OCI-LY1 (cell line): ENCODE data around the gene ZNF148.

ENCODE experiments used
- H2AFZ ChIP-seq: fragments of 200-600 bp; sonication (generic), shearing (Covaris generic); 2 replicates; pipeline ENCODE4 v1.6.0; 2014; ENCODE audit warnings: antibody characterized with exemption, mild to moderate bottlenecking, low read length
- H3F3A ChIP-seq: fragments of 200-600 bp; sonication (generic), shearing (Covaris generic); 2 replicates; pipeline ENCODE4 v1.6.0; 2014; ENCODE audit warnings: mild to moderate bottlenecking, antibody characterized with exemption, low read length, moderate library complexity; ENCODE audit not compliant: insufficient read depth
- H3K27ac ChIP-seq: fragments of 200-600 bp; sonication (generic); 2 replicates; pipeline ENCODE4 v1.5.1; 2014; ENCODE audit warnings: low read length, mixed run types, mild to moderate bottlenecking, low read depth; ENCODE audit not compliant: poor library complexity, severe bottlenecking
- H3K27me3 ChIP-seq: fragments of 200-600 bp; sonication (generic); 2 replicates; pipeline ENCODE4 v1.6.0; 2014; ENCODE audit warnings: antibody characterized with exemption, mild to moderate bottlenecking, low read length, moderate library complexity; ENCODE audit not compliant: insufficient read depth
- H3K36me3 ChIP-seq: fragments of 200-600 bp; sonication (generic); 2 replicates; pipeline ENCODE4 v1.6.1; 2014; ENCODE audit warnings: mild to moderate bottlenecking, antibody characterized with exemption, low read length, moderate library complexity, mixed read lengths; ENCODE audit not compliant: insufficient read depth
- H3K4me1 ChIP-seq: fragments of 200-600 bp; sonication (generic); 2 replicates; pipeline ENCODE4 v1.5.1; 2014; ENCODE audit warnings: mild to moderate bottlenecking, low read length, moderate library complexity; ENCODE audit not compliant: insufficient read depth, severe bottlenecking
- H3K4me2 ChIP-seq: fragments of 200-600 bp; sonication (generic), shearing (Covaris generic); 2 replicates; pipeline ENCODE4 v1.6.1; 2014; ENCODE audit warnings: low read length
- H3K4me3 ChIP-seq: fragments of 200-600 bp; sonication (generic); 2 replicates; pipeline ENCODE4 v1.5.1; 2014; ENCODE audit warnings: low read length, low read depth, mild to moderate bottlenecking, mixed read lengths; ENCODE audit not compliant: poor library complexity, severe bottlenecking
- H3K79me2 ChIP-seq: fragments of 200-600 bp; shearing (Covaris generic); 2 replicates; pipeline ENCODE4 v1.6.1; 2016; ENCODE audit warnings: mixed run types, low read length, mixed read lengths; ENCODE audit not compliant: insufficient read depth
- H3K9ac ChIP-seq: fragments of 200-600 bp; sonication (generic), shearing (Covaris generic); 2 replicates; pipeline ENCODE4 v1.6.1; 2014; ENCODE audit warnings: mild to moderate bottlenecking, low read length, mixed read lengths
- H3K9me2 ChIP-seq: fragments of 200-600 bp; sonication (generic), shearing (Covaris generic); 2 replicates; pipeline ENCODE4 v1.6.1; 2014; ENCODE audit warnings: low read depth, mild to moderate bottlenecking, low read length, mixed read lengths
- H3K9me3 ChIP-seq: fragments of 200-600 bp; shearing (Covaris generic); 2 replicates; pipeline ENCODE4 v1.6.1; 2014; ENCODE audit warnings: low read length, mixed read lengths
- H4K20me1 ChIP-seq: fragments of 200-600 bp; sonication (generic), shearing (Covaris generic); 2 replicates; pipeline ENCODE4 v1.6.0; 2016; ENCODE audit warnings: mild to moderate bottlenecking, low read length; ENCODE audit not compliant: insufficient read depth
- CTCF ChIP-seq: fragments of 200-600 bp; sonication (generic), shearing (Covaris generic); IDR thresholded peaks from 2 replicates; pipeline ENCODE4 v1.5.1; 2017; ENCODE audit warnings: mild to moderate bottlenecking, antibody characterized with exemption, low read length, moderate library complexity, mixed read lengths
- EZH2 ChIP-seq: fragments of 200-600 bp; sonication (generic), shearing (Covaris generic); IDR thresholded peaks from 2 replicates; pipeline ENCODE4 v1.8.0; 2017; ENCODE audit warnings: borderline replicate concordance, mixed run types, mild to moderate bottlenecking, antibody characterized with exemption, low read length, moderate library complexity, mixed read lengths

Gene ZNF148

DNA sequence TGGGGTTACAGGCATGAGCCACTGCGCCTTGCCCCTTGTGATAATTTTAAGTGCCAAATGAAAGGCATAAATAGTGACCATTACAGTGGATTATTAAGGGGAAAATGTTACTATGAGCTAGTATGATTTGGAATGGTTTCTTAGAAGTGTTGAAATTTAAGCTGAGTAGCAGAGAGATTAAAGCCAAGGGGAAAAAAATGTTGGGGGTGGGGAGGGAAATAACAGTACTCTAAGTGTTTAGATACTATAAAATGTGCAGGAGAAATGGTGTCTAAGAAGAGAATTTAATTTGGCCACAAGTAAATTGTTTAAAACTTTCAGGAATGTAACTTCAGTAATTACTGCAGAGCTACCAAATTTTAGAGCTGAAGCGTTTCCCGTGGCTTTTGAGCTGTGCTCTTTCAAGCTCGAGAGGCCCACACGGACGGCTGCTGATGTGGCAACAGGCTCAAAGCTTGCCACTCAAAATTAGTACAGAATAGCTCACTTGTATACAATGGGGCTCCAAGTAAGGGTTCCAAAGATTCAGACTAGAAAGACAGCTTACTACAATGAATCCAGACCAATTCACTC is 138.7 kb downstream of the ZNF148 start:
- Histone ChIP-seq H3K27ac (no peak overlapping the region), H3K4me3 (no peak overlapping the region), H3K9me3 (no peaks in the 10 kb centered on the region), H3K4me1 (no peaks in the 10 kb centered on the region), H3K36me3 (peaks cover 28% of the 10 kb centered on the region), H3K9ac (no peak overlapping the region), H3K9me2 (no peaks in the 10 kb centered on the region), H4K20me1 (no peaks in the 10 kb centered on the region), H3F3A (peaks cover 3% of the 10 kb centered on the region; the same call in 1 of the 2 replicates), H3K27me3 (no peaks in the 10 kb centered on the region), H3K79me2 (no peaks in the 10 kb centered on the region), H3K4me2 (no peak overlapping the region), H2AFZ (no peak overlapping the region)
- TF ChIP-seq EZH2 (no peak), CTCF (no peak)

- Histone ChIP-seq H2AFZ (no peak overlapping the region), H3K4me3 (no peak overlapping the region), H3K79me2 (no peaks in the 10 kb centered on the region), H3K36me3 (peaks cover 28% of the 10 kb centered on the region), H3K4me1 (no peaks in the 10 kb centered on the region), H3K27me3 (no peaks in the 10 kb centered on the region), H3K27ac (no peak overlapping the region), H3K4me2 (no peak overlapping the region), H3F3A (peaks cover 4% of the 10 kb centered on the region; the same call in 1 of the 2 replicates), H4K20me1 (no peaks in the 10 kb centered on the region), H3K9me2 (no peaks in the 10 kb centered on the region), H3K9ac (no peak overlapping the region), H3K9me3 (no peaks in the 10 kb centered on the region)
- no peak for TF ChIP-seq EZH2
- TF ChIP-seq CTCF, result no peak
Measured at GRCh38 chr3:125234831-125235230, 140.3 kb downstream of the ZNF148 start.

DNA sequence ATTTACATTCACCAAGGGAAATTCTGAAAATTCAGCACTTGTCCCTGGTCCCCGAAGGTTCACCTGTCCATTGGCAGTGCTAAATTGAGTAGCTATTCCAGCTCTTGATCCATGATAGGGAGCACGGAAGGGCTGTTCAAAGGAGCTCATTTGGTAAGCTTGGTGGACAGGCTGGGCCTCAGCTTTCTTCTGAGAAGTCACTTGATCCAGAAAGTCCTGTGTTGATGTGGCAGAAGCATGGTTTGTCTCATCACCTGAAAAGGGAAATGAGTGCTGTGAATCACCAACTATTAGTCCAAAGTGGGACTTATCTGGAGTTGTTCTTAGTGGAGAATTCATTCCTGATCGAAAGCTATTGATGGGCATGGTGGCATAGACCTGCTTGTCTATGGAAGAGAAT is 142.7 kb downstream of the ZNF148 start:
- no peaks in the 10 kb centered on the region for H3K27me3 ChIP-seq
- H3K9me3 ChIP-seq, result no peaks in the 10 kb centered on the region
- H3K36me3 ChIP-seq, result peaks cover 28% of the 10 kb centered on the region
- H3K4me3 ChIP-seq, result no peak overlapping the region
- peaks cover 4% of the 10 kb centered on the region; the same call in 1 of the 2 replicates for H3F3A ChIP-seq
- H3K4me1 ChIP-seq, result no peaks in the 10 kb centered on the region
- no peaks in the 10 kb centered on the region for H3K9me2 ChIP-seq
- no peak overlapping the region for H2AFZ ChIP-seq
- TF ChIP-seq EZH2, result no peak
- TF ChIP-seq CTCF, result no peak
- no peak overlapping the region for H3K4me2 ChIP-seq
- H3K27ac ChIP-seq, result no peak overlapping the region
- no peaks in the 10 kb centered on the region for H4K20me1 ChIP-seq
- H3K79me2 ChIP-seq, result no peaks in the 10 kb centered on the region
- no peak overlapping the region for H3K9ac ChIP-seq
